IPS-18c (cell line): ENCODE data around the gene ANXA2.
"Not testable (repeated sequence)": the region's sequence is repeated elsewhere in the genome, so short reads cannot be mapped to it uniquely, and the experiment has no call there.

ENCODE experiments used
- H3K4me3 ChIP-seq: 2 replicates; pipeline ENCODE4 v1.7.0; 2013; ENCODE audit warnings: low read depth, mild to moderate bottlenecking, low read length, moderate library complexity; ENCODE audit not compliant: insufficient read depth
- H3K9me3 ChIP-seq: one replicate; pipeline ENCODE4 v1.6.1; 2013; ENCODE audit warnings: mild to moderate bottlenecking, low read length, moderate library complexity; ENCODE audit not compliant: control insufficient read depth, insufficient read depth

Gene ANXA2

DNA sequence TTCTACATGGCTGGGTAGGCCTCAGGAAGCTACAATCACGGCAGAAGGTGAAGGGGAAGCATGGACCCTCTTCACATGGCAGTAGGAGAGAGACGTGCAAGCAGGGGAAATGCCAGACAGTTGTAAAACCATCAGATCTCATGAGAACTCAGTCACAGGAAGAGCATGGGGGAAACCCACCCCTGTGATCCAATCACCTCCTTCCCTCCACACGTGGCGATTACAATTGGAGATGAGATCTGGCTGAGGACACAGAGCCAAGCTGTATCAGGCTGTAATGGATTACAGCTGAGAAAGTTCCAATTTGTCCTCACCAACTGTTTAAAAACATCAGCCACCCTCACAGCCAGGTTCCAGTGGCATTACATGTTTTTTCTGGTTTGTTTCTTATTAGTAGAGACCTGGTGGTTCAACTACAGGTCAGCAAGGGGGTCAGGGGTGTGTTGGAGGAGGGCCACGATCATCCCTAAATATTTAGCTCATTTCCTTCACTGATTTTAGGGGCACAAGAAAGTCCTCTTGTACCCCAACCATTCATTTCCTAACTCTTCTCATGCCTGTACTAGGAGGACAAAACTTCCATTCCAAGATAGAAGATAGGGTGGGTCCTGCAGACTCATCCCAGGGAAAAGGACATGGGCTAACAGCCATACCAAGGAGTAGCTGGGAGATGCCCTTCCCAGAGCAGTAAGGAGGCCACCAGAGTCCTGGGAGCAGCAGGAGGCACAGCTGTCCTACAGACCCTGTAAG is 54.4 kb downstream of the ANXA2 start:
- no peaks in the 10 kb centered on the region for H3K9me3 ChIP-seq
- H3K4me3 ChIP-seq = no peak overlapping the region

GRCh38 chr15:60340207-60340921 is 57.4 kb downstream of the ANXA2 start:
- H3K9me3 ChIP-seq = no peaks in the 10 kb centered on the region
- H3K4me3 ChIP-seq = no peak overlapping the region

GRCh38 chr15:60339236-60339635 is 58.5 kb downstream of the ANXA2 start:
- no peak overlapping the region for H3K4me3 ChIP-seq

GRCh38 chr15:60338810-60339209 is 59.0 kb downstream of the ANXA2 start:
- Histone ChIP-seq H3K9me3 (no peaks in the 10 kb centered on the region), H3K4me3 (no peak overlapping the region)

More at GRCh38 chr15:60339236-60339635, 58.5 kb downstream of the ANXA2 start:
- no peaks in the 10 kb centered on the region for H3K9me3 ChIP-seq

DNA sequence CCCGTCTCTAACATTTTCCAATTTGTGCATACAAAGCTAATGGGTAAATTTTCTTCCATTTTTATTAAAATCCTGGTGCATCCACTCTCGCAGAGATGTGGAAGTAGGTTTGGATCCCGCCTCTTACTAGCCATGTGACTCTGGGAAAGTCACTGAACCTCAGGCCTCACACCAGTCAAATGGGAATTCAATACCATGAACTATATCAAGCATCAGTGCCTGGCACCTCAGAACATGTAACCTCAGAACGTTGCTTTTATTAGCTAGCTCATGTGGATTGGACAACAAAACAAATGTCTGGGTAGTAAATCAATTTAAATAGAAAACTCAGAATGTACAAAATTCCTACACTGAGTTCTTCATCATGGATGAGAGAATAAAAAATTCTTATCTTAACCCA is 60.7 kb downstream of the ANXA2 start:
- Histone ChIP-seq H3K9me3 (no peaks in the 10 kb centered on the region), H3K4me3 (no peak overlapping the region)

GRCh38 chr15:60335296-60335695 is 62.5 kb downstream of the ANXA2 start:
- not testable (repeated sequence) for H3K4me3 ChIP-seq, H3K9me3 ChIP-seq

DNA sequence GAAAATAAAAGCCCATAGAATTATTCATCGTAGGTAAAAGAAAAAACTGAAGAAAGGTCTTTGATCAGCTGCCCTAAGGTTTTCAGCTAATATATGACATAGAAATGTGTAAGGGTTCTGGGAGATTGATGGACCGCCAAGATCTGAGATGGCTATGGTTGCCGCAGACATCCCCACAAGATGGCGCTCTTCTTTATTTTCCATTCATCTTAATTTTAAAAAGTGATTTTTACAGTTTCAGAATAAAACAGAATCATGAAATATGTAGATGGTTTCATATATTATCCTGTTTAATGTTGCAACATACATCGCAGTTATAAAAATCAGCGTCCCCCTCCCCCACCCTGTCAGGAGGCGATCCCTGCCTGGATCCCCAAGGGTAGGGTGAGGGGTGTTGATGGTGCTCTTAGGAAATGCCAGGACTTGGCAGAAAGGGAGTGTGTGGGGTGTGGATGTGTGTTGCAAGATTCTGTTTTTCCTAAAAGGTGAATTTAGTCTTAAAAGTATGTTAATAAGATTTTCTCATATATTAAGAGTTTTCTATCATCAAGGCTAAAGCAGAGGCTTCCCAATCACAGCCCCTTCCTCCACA is 68.8 kb downstream of the ANXA2 start:
- Histone ChIP-seq H3K4me3 (no peak overlapping the region), H3K9me3 (no peaks in the 10 kb centered on the region)

DNA sequence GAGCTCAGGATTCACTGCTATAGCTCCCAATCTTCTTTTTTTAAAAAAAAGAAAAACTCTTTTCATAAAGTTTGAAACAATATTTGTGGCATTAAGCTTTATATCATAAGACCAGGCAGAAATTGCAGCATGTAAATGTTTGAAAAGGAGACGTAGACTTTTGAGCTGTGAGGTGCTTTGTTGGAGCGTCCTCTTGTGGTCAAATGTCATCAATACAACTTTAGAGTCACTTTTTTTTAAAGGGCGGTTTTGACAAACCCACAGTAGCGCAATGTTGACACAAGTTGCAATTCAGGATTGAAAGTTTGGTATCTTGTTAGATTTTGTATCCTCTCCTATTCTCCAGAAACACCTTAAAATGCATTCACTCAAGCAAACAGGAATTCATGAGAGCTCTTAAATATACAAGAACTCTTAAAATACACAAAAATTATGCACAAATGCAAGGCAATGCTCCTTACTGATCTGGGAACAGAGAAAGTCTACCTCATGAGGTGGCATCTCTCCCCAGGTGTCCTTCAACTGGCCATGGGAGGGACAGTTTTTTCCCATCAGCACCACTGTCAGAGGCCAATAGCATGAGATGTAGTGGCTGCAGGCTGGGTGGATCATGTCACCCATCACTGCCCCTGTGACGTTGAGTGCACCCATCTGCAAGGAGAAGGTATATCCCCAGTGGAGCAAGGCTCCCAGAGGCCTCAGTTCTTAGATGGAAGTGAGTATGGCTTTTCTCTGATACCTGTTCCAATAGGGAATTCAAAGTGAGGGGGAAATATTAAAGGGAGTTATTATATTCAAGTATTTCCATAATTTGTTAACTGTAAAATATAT is 70.7 kb downstream of the ANXA2 start:
- no peaks in the 10 kb centered on the region for H3K9me3 ChIP-seq
- no peak overlapping the region for H3K4me3 ChIP-seq

DNA sequence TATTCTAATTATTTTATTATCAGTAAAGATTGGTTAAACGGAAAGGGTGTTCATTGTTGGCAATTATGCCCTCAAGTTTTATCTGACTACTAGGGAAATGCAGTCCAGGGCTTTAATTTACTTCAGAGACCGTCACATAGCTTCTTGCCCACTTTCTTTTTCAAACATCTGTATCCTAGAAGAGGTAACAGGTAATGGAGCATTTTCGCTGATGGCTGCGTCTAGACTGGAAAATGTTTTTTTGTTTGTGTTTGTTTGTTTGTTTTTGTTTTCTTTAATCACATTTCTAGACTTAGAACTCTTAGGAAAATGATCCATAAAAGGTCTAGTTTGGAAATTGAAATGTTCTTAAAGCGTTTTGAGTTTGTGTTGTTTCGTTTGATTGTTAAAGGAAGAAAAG is 71.4 kb downstream of the ANXA2 start:
- no peaks in the 10 kb centered on the region for H3K9me3 ChIP-seq
- H3K4me3 ChIP-seq = no peak overlapping the region

- Histone ChIP-seq H3K9me3 (no peaks in the 10 kb centered on the region), H3K4me3 (no peak overlapping the region)
These were observed 71.9 kb downstream of the ANXA2 start for GRCh38 chr15:60325905-60326304.

GRCh38 chr15:60324706-60325438 is 72.9 kb downstream of the ANXA2 start:
- H3K9me3 ChIP-seq = no peaks in the 10 kb centered on the region
- no peak overlapping the region for H3K4me3 ChIP-seq

- Histone ChIP-seq H3K4me3 (no peak overlapping the region), H3K9me3 (no peaks in the 10 kb centered on the region)
These were observed 74.5 kb downstream of the ANXA2 start for GRCh38 chr15:60323322-60323721.

GRCh38 chr15:60320365-60320764 is 77.4 kb downstream of the ANXA2 start:
- Histone ChIP-seq H3K9me3 (no peaks in the 10 kb centered on the region), H3K4me3 (no peak overlapping the region)

DNA sequence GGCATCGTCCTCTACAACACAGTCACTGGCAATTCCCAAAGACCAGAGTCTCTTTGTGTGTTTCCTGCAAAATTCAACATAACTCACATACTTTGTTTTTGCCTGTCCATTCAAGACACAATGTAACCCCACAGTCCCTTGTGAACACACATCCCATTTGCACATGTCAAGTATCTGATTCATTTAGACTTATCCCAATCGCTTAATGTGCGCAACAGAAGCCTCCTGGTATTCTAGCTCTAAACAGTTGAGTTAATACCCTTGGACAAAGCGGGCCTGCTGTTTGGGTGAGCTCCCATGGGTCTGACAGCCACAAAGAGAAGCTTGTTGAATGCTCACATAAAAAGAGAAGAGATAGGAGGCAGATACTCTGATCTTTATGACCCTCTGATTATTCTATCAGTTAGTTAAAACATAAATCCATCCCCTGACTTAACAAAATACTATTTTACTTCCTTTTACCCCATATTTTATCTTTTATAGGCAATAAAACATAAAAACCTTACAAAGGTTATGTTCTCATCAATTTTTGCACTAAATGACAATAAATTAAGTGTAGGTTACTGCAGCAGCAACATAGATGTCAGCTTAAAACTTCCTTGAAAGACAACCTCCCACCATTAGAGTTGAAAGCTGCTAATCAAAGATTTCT is 79.4 kb downstream of the ANXA2 start:
- H3K4me3 ChIP-seq = no peak overlapping the region
- no peaks in the 10 kb centered on the region for H3K9me3 ChIP-seq

- no peak overlapping the region for H3K4me3 ChIP-seq
- H3K9me3 ChIP-seq = no peaks in the 10 kb centered on the region
These were observed 80.8 kb downstream of the ANXA2 start for GRCh38 chr15:60316961-60317360.

DNA sequence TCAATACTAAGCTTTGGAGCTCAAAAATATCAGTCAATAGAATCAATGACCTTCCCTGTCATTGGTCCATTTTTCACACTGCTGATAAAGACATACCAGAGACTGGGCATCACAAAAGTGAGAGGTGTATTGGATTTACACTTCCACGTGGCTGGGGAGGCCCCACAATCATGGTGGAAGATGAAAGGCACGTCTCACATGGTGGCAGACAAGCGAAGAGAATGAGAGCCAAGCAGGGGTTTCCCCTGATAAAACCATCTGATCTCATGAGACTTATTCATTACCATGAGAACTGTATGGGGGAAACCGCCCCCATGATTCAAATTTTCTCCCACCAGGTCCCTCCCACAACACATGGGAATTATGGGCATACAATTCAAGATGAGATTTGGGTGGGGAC is 81.9 kb downstream of the ANXA2 start:
- Histone ChIP-seq H3K9me3 (no peaks in the 10 kb centered on the region), H3K4me3 (no peak overlapping the region)
